Lung (tissue), 12 donors: Measurements from ENCODE around the gene WSCD2. TPM values are rescaled to one million over a fixed set of nuclear protein-coding genes. Genes with fewer than 3 reads are reported as not detected.

Experiments used
- ATAC-seq: fragments of 200-7000 bp; cut with Tn5 transposase; one replicate; pipeline ENCODE4 v1.9.1; 2020; ENCODE audit warnings: moderate number of reproducible peaks; ENCODE audit not compliant: insufficient read depth, low FRiP score
- DNase-seq, 3 donors: peaks; one replicate each; pipeline ENCODE4 v3.0.0-alpha.2; 2013 to 2017
- H3K27ac ChIP-seq, 2 donors: one replicate each; pipeline ENCODE4 v1.5.1; 2013; ENCODE audit warnings: mild to moderate bottlenecking in 2 of 2, moderate library complexity in 2 of 2, control low read depth in 1 of 2, inconsistent platforms in 1 of 2, low read depth in 1 of 2, low read length in 1 of 2
- H3K27me3 ChIP-seq, 3 donors: one replicate each; pipeline ENCODE4 v1.5.1; 2013; ENCODE audit warnings: low read length in 2 of 3; ENCODE audit not compliant: control insufficient read depth in 3 of 3, insufficient read depth in 3 of 3
- H3K36me3 ChIP-seq, 4 donors: one replicate each; pipeline ENCODE4 v1.5.1; 2013; ENCODE audit warnings: low read length in 4 of 4, mild to moderate bottlenecking in 1 of 4, moderate library complexity in 1 of 4; ENCODE audit not compliant: control insufficient read depth in 4 of 4, insufficient read depth in 4 of 4
- H3K4me1 ChIP-seq, 5 donors: one replicate each; pipeline ENCODE4 v1.5.1; 2013; ENCODE audit warnings: low read length in 5 of 5, mild to moderate bottlenecking in 2 of 5, moderate library complexity in 1 of 5; ENCODE audit not compliant: control insufficient read depth in 5 of 5, insufficient read depth in 5 of 5
- H3K4me3 ChIP-seq: one replicate; pipeline ENCODE4 v1.5.1; 2013; ENCODE audit warnings: mild to moderate bottlenecking, control low read depth, moderate library complexity
- H3K9ac ChIP-seq, 2 donors: one replicate each; pipeline ENCODE4 v1.5.1; 2013; ENCODE audit warnings: low read length in 2 of 2, control low read depth in 1 of 2; ENCODE audit not compliant: insufficient read depth in 1 of 2
- H3K9me3 ChIP-seq, 4 donors: one replicate each; pipeline ENCODE4 v1.5.1; 2013; ENCODE audit warnings: low read length in 3 of 4, mild to moderate bottlenecking in 1 of 4, moderate library complexity in 1 of 4; ENCODE audit not compliant: control insufficient read depth in 4 of 4, insufficient read depth in 3 of 4
- WGBS, 2 donors: extraction: QIAGEN DNeasy Blood & Tissue Kit; methylation state at CpG; one replicate each; pipeline ENCODE4 v1.1.7; 2013; 5-methylcytosine and 5-hydroxymethylcytosine counted together
- polyA plus RNA-seq, 2 donors: library from polyadenylated mRNA; stranded (reverse); fragments of 200-250 nt; gene quantifications; one replicate each; pipeline ENCODE4 v1.2.1, GENCODE V29; 2013
- total RNA-seq, 2 donors: library from RNA; depleted of rRNA in 1 of 2; stranded (reverse); fragments of >200 nt in 1 of 2; gene quantifications; one replicate each; pipeline ENCODE4 v1.2.1, GENCODE V29; 2014 to 2021
- TF ChIP-seq, protein P1 (sequence below): IDR thresholded peaks from 2 replicates; pipeline ENCODE4 v1.5.1; 2012; ENCODE audit warnings: mild to moderate bottlenecking; ENCODE audit errors: control extremely low read depth, extremely low read depth
- donor health status: control.
- donor health status: control.
- donor health status: Bipolar disorder and iron deficiency.
- donor health status: healthy.
- donor health status: DM: yes; HTN: yes; CAD: no.

WSCD2 gene
- total and polyA plus RNA-seq, 4 donors = 0.02 to 1.8 (median 0.40) TPM

DNA sequence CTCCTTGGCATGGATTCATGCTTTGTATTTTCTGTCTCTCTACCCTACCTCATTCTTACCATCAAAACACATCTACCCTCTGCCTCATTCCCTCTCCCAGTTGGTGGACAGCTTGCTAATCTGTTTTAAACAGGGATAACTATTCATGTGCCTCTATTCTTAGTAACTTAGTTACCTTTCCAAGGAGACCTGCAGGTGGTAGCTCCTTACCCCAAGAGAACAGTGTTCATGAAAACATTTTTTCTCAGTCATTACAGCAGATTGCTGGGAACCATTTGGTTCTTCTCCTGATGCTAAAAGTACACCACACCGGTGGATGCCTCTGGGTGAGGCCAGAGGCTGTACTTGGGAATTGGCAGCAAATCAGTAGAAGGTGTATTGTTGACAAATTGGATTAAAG lies 137.0 kb downstream of the WSCD2 start:
- TF ChIP-seq, protein P1, sequence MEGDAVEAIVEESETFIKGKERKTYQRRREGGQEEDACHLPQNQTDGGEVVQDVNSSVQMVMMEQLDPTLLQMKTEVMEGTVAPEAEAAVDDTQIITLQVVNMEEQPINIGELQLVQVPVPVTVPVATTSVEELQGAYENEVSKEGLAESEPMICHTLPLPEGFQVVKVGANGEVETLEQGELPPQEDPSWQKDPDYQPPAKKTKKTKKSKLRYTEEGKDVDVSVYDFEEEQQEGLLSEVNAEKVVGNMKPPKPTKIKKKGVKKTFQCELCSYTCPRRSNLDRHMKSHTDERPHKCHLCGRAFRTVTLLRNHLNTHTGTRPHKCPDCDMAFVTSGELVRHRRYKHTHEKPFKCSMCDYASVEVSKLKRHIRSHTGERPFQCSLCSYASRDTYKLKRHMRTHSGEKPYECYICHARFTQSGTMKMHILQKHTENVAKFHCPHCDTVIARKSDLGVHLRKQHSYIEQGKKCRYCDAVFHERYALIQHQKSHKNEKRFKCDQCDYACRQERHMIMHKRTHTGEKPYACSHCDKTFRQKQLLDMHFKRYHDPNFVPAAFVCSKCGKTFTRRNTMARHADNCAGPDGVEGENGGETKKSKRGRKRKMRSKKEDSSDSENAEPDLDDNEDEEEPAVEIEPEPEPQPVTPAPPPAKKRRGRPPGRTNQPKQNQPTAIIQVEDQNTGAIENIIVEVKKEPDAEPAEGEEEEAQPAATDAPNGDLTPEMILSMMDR = no peak
- H3K4me1 ChIP-seq = peaks cover 0 to 8% (median 0%) of the 10 kb centered on the region in 5 donors
- H3K27ac ChIP-seq = no peak overlapping the region
- no peaks in the 10 kb centered on the region for H3K27me3 ChIP-seq
- H3K9ac ChIP-seq = no peak overlapping the region
- WGBS, 2 donors = 78 to 91% methylated on average over 1 of the region's 1 CpG
- no peak for DNase-seq
- H3K9me3 ChIP-seq = peaks cover 0 to 7% (median 3%) of the 10 kb centered on the region in 4 donors
- no peak for ATAC-seq
- H3K36me3 ChIP-seq = no peaks in the 10 kb centered on the region
- H3K4me3 ChIP-seq = no peak overlapping the region

- H3K36me3 ChIP-seq = no peaks in the 10 kb centered on the region
- no peak for DNase-seq
- H3K4me3 ChIP-seq = no peak overlapping the region
- ATAC-seq = no peak
- H3K27ac ChIP-seq = no peak overlapping the region
- peaks cover 0 to 11% (median 0%) of the 10 kb centered on the region in 5 donors for H3K4me1 ChIP-seq
- H3K9ac ChIP-seq = no peak overlapping the region
- H3K9me3 ChIP-seq = peaks cover 0 to 2% (median 0%) of the 10 kb centered on the region in 4 donors
- 72 to 80% methylated on average over 4 of the region's 4 CpGs for WGBS, 2 donors
- H3K27me3 ChIP-seq = no peaks in the 10 kb centered on the region
- TF ChIP-seq, protein P1 = no peak
These were observed 138.4 kb downstream of the WSCD2 start for GRCh38 chr12:108267450-108267849.

DNA sequence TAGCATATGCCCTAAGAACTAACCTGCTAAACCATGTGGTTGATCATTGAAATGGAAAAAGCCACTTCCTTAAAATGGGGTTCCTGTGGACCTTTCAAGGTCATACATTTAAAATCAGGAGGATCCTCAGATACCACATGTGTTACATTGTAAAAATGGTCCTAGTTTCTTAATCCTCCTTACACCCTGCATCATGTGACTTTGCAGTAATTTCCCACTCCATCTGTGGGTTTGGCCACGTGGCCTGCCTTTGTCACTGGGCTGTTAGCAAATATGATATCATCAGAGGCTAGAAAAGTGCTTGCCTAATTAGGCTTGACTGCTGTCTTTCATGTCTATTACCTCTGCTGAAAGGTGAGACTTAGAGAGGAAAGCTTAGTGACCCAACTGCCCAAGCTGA lies 139.3 kb downstream of the WSCD2 start:
- ATAC-seq (no peak), DNase-seq (no peak)
- H3K9me3 ChIP-seq = peaks cover 0 to 1% (median 0%) of the 10 kb centered on the region in 4 donors
- H3K27me3 ChIP-seq = no peaks in the 10 kb centered on the region
- H3K4me3 ChIP-seq = no peak overlapping the region
- no peak overlapping the region for H3K27ac ChIP-seq
- 31 to 38% methylated on average over 1 of the region's 1 CpG for WGBS, 2 donors
- TF ChIP-seq, protein P1 = no peak
- H3K9ac ChIP-seq = no peak overlapping the region
- H3K36me3 ChIP-seq = no peaks in the 10 kb centered on the region
- peaks cover 0 to 11% (median 0%) of the 10 kb centered on the region in 5 donors for H3K4me1 ChIP-seq

- H3K27ac ChIP-seq = no peak overlapping the region
- TF ChIP-seq, protein P1 = no peak
- H3K9ac ChIP-seq = no peak overlapping the region
- no peak for ATAC-seq
- H3K9me3 ChIP-seq = peaks cover 0 to 1% (median 0%) of the 10 kb centered on the region in 4 donors
- no peaks in the 10 kb centered on the region for H3K27me3 ChIP-seq
- peaks cover 0 to 11% (median 0%) of the 10 kb centered on the region in 5 donors for H3K4me1 ChIP-seq
- no peaks in the 10 kb centered on the region for H3K36me3 ChIP-seq
- WGBS, 2 donors = 87 to 91% methylated on average over 1 of the region's 1 CpG
- no peak for DNase-seq
- H3K4me3 ChIP-seq = no peak overlapping the region
These were observed 140.1 kb downstream of the WSCD2 start for GRCh38 chr12:108269224-108269623.
